ENCODE measurements around the gene SSC5D.

- no peak for TF ChIP-seq POLR2A (IDR thresholded peaks at IDR 0.05; ENCODE audit: low read length)
- TF ChIP-seq GATA1 (IDR thresholded peaks at IDR 0.05; ENCODE audit: low read depth, low read length) = no peak
Observed at GRCh38 chr19:55465460-55466240, 22.6 kb upstream of the SSC5D start.

All from erythroblast (primary cell).